NCI-H1092 (cell line): ENCODE data around the gene SLC9A1.
"Not testable (repeated sequence)": the region's sequence is repeated elsewhere in the genome, so short reads cannot be mapped to it uniquely, and the experiment has no call there.

Source experiments
- DNase-seq: peaks from one replicate; lab custom pipeline; 2025; lab: John Stamatoyannopoulos, UW

SLC9A1 gene

GRCh38 chr1:27132624-27133023 is 22.3 kb downstream of the SLC9A1 start:
- DNase-seq: no peak

- DNase-seq: no peak
These were observed 22.8 kb downstream of the SLC9A1 start for GRCh38 chr1:27132147-27132546.

GRCh38 chr1:27130798-27131197 is 24.1 kb downstream of the SLC9A1 start:
- DNase-seq: no peak

- DNase-seq: no peak
These were observed 25.7 kb downstream of the SLC9A1 start for GRCh38 chr1:27129225-27129624.

- DNase-seq: no peak
These were observed 27.5 kb downstream of the SLC9A1 start for GRCh38 chr1:27127419-27127818.

- DNase-seq: no peak
These were observed 28.5 kb downstream of the SLC9A1 start for GRCh38 chr1:27126391-27126790.

GRCh38 chr1:27125125-27125524 is 29.8 kb downstream of the SLC9A1 start:
- not testable (repeated sequence) for DNase-seq

- no peak for DNase-seq
These were observed 30.5 kb downstream of the SLC9A1 start for GRCh38 chr1:27124405-27124804.

GRCh38 chr1:27122652-27123051 is 32.3 kb downstream of the SLC9A1 start:
- no peak for DNase-seq

- DNase-seq: no peak
These were observed 34.1 kb downstream of the SLC9A1 start for GRCh38 chr1:27120854-27121253.

- no peak for DNase-seq
These were observed 36.6 kb downstream of the SLC9A1 start for GRCh38 chr1:27118440-27118689.

- DNase-seq: no peak
These were observed 37.0 kb downstream of the SLC9A1 start for GRCh38 chr1:27117733-27118439.

- no peak for DNase-seq
These were observed 38.2 kb downstream of the SLC9A1 start for GRCh38 chr1:27116697-27117096.

- DNase-seq: no peak
These were observed 38.7 kb downstream of the SLC9A1 start for GRCh38 chr1:27116232-27116631.

GRCh38 chr1:27114546-27114945 is 40.4 kb downstream of the SLC9A1 start:
- DNase-seq: no peak

- no peak for DNase-seq
These were observed 41.1 kb downstream of the SLC9A1 start for GRCh38 chr1:27113861-27114260.

GRCh38 chr1:27111626-27112573 is 43.0 kb downstream of the SLC9A1 start:
- DNase-seq: no peak

GRCh38 chr1:27109103-27109822 is 45.7 kb downstream of the SLC9A1 start:
- no peak for DNase-seq

GRCh38 chr1:27108588-27108987 is 46.3 kb downstream of the SLC9A1 start:
- no peak for DNase-seq

- DNase-seq: no peak
These were observed 48.2 kb downstream of the SLC9A1 start for GRCh38 chr1:27106561-27107323.

GRCh38 chr1:27105018-27105417 is 49.9 kb downstream of the SLC9A1 start:
- no peak for DNase-seq

- DNase-seq: no peak
These were observed 51.4 kb downstream of the SLC9A1 start for GRCh38 chr1:27103498-27103897.
